ENCODE results near the gene TCOF1. TPM values are rescaled to one million over a fixed set of nuclear protein-coding genes. Genes with fewer than 3 reads are reported as not detected.
"Not testable (repeated sequence)": the region's sequence is repeated elsewhere in the genome, so short reads cannot be mapped to it uniquely, and the experiment has no call there.

Gene TCOF1
- total RNA-seq, 4 donors from 2014 or later, result 27.4 to 46.0 (median 36.3) TPM

DNA sequence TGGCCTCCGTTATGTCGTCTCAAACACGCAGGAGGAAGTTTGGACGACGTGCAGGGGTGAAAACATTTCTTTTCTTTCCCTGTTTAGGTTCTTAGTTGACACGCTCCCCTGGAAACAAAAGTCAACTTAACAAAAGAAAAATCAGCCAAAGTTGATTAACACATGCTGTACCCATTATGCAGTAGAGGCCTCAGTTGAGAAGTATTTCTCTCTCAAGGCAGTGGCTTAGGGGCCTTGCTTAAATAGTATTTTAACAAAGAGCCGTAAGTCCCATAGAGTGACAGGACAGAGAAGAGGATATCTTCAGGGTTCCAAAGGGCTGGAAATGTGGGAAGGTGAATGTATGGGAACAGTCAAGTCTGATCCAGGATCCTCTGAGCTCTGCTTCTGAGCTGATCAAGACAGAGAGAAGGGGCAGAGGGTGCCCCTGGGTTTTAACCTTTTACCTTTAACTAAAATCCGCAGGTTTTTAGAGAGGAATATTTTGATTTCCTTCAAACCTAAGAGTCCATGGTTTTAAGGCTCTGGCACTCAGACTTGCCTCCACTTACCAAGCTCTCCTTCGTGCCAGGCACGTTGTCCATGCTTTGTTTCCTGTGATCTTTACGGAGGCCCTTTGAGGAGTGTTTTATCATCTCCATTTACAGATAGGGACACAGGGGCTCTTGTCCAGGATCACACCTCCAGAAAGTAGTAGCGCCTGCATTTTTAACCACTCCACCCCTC is 55.8 kb downstream of the TCOF1 start:
- no peak for DNase-seq (ENCODE audit: extremely low spot score)
- H3K27me3 ChIP-seq, result no peaks in the 10 kb centered on the region
- intact Hi-C loops (cut with DNase I), result no loop called here
- peak overlapping the region; percentile 75 to 85 (median 81) for H3K27ac ChIP-seq (replicated peaks in 1 of 4)
- H3K9me3 ChIP-seq, result no peaks in the 10 kb centered on the region
- no peaks in the 10 kb centered on the region for H3K36me3 ChIP-seq
- WGBS, result 61% methylated on average over 12 of the region's 12 CpGs
- H3K4me1 ChIP-seq, result peaks cover 27 to 44% (median 36%) of the 10 kb centered on the region in 4 donors
- peak overlapping the region; percentile 47 to 64 (median 50) for H3K4me3 ChIP-seq
- TF ChIP-seq POLR2AphosphoS5 (IDR thresholded peaks at IDR 0.05) (no peak), EP300 (IDR thresholded peaks at IDR 0.05) (no peak), CTCF (IDR thresholded peaks at IDR 0.05) (no peak), POLR2A (IDR thresholded peaks at IDR 0.05; ENCODE audit: low read depth) (no peak)

DNA sequence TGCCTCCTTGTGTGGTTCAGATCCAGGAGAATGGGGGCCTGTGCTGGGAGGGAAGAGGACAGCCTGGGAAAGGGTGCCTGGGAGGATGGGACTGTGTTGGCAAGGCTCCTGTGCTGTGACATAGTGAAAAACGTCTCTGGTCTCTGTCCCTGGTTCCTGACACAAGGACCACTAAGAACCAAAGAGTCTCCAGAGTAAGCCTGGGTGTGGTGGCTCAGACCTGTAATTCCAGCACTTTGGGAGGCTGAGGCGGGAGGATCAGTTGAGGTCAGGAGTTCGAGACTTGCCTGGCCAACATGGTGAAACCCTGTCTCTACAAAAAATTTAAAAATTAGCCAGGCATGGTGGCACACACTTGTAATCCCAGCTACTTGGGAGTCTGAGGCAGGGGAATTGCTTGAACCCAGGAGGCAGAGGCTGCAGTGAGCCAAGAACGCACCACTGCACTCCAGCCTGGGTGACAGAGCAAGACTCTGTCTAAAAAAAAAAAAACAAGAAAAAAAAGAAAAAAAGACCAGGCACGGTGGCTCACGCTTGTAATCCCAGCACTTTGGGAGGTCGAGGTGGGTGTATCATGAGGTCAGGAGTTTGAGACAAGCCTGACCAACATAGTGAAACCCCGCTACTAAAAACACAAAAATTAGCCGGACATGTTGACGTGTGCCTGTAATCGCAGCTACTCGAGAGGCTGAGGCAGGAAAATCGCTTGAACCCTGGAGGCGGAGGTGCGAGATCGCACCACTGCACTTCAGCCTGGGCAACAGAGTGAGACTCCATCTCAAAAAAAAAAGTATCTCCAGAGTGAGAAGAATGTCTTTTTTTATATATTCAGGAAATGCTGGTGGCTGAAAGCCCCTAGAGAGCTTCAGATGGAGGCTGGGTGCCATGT is 56.6 kb downstream of the TCOF1 start:
- Histone ChIP-seq H3K27ac (replicated peaks in 1 of 4) (peak overlapping the region; percentile 75 to 85 (median 81)), H3K4me1 (peaks cover 20 to 36% (median 33%) of the 10 kb centered on the region in 4 donors)
- H3K36me3 ChIP-seq; H3K4me3 ChIP-seq; H3K27me3 ChIP-seq; H3K9me3 ChIP-seq; DNase-seq (ENCODE audit: extremely low spot score); intact Hi-C loops (cut with DNase I): not testable (repeated sequence)
- 85% methylated on average over 16 of the region's 16 CpGs for WGBS

GRCh38 chr5:150419630-150420270 is 62.3 kb downstream of the TCOF1 start:
- WGBS, result 73% methylated on average over 7 of the region's 7 CpGs
- no peak for TF ChIP-seq POLR2A (IDR thresholded peaks at IDR 0.05; ENCODE audit: low read depth)
- TF ChIP-seq POLR2AphosphoS5 (IDR thresholded peaks at IDR 0.05), result no peak
- no peak for TF ChIP-seq EP300 (IDR thresholded peaks at IDR 0.05)
- no peak for TF ChIP-seq CTCF (IDR thresholded peaks at IDR 0.05)
- intact Hi-C loops (cut with DNase I), result loop anchor here (2.0 kb wide), 1 partner anchor 55 kb away; no protein-coding TSS in a partner anchor
- no peak overlapping the region for H3K27ac ChIP-seq (replicated peaks in 1 of 4)
- no peaks in the 10 kb centered on the region for H3K36me3 ChIP-seq
- DNase-seq (ENCODE audit: extremely low spot score), result no peak
- no peaks in the 10 kb centered on the region for H3K4me1 ChIP-seq
- no peak overlapping the region for H3K4me3 ChIP-seq
- no peaks in the 10 kb centered on the region for H3K27me3 ChIP-seq
- H3K9me3 ChIP-seq, result no peaks in the 10 kb centered on the region

DNA sequence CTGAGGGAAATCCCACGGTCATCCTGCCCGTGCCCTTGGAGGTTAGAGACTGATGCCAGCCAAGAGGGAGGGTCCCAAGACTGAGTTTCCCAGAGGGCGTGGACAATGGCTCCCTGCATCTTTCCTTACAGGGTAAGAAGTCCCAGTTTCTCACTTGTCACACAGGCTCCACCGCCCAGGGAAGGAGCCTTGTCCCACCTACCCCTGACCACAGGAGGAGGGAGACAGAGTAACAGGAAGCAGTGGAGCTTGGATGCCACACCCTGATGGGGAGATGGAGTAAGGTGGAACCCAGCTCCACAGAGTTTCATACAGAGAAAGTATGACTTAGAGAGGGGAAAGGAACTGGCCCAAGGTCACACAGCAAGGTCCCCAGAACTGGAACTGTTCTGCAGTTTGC is 64.6 kb downstream of the TCOF1 start:
- intact Hi-C loops (cut with DNase I), result no loop called here
- no peak for DNase-seq (ENCODE audit: extremely low spot score)
- H3K4me3 ChIP-seq, result no peak overlapping the region
- 46% methylated on average over 1 of the region's 4 CpGs for WGBS
- no peaks in the 10 kb centered on the region for H3K27me3 ChIP-seq
- no peak overlapping the region for H3K27ac ChIP-seq (replicated peaks in 1 of 4)
- no peaks in the 10 kb centered on the region for H3K36me3 ChIP-seq
- no peaks in the 10 kb centered on the region for H3K4me1 ChIP-seq
- TF ChIP-seq EP300 (IDR thresholded peaks at IDR 0.05) (no peak), POLR2A (IDR thresholded peaks at IDR 0.05; ENCODE audit: low read depth) (no peak), CTCF (IDR thresholded peaks at IDR 0.05) (no peak), POLR2AphosphoS5 (IDR thresholded peaks at IDR 0.05) (no peak)
- no peaks in the 10 kb centered on the region for H3K9me3 ChIP-seq

DNA sequence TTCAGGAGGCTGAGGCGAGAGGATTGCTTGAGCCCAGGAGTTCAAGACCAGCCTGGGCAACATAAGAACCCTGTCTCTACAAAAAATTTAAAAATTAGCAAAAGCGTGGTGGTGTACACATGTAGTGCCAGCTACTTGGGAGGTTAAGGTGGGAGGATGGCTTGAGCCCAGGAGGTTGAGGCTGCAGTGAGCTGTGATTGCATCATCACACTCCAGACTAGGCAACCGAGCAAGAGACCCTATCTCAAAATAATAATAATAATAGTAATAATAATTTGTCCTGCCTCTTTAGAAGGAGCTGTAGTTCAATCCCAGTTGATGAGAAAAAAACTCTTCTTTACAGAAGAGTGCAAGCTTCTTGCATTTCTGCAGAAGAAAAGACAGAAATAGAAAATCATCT is 65.3 kb downstream of the TCOF1 start:
- intact Hi-C loops (cut with DNase I), result no loop called here
- DNase-seq (ENCODE audit: extremely low spot score), result no peak
- WGBS, result 66% methylated on average over 3 of the region's 3 CpGs
- Histone ChIP-seq H3K4me1 (no peaks in the 10 kb centered on the region), H3K9me3 (no peaks in the 10 kb centered on the region), H3K4me3 (no peak overlapping the region), H3K27ac (replicated peaks in 1 of 4) (no peak overlapping the region), H3K36me3 (no peaks in the 10 kb centered on the region), H3K27me3 (no peaks in the 10 kb centered on the region)
- TF ChIP-seq EP300 (IDR thresholded peaks at IDR 0.05) (no peak), POLR2AphosphoS5 (IDR thresholded peaks at IDR 0.05) (no peak), CTCF (IDR thresholded peaks at IDR 0.05) (no peak), POLR2A (IDR thresholded peaks at IDR 0.05; ENCODE audit: low read depth) (no peak)

DNA sequence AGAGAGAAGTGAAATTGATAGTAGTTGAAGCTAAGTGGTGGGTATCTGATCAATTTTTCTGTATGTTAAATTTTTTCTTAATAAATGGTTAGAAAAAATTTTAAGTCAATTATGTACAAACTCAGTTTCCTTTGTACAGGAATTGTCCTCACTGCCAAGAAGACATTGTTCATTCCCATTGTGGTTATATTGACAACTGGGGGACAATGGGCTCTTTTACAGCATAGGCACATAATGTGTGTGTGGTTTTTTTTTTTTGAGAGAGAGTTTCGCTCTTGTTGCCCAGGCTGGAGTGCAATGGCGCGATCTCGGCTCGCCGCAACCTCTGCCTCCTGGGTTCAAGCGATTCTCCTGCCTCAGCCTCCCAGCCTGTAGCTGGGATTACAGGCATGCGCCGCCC is 68.7 kb downstream of the TCOF1 start:
- WGBS, result 97% methylated on average over 9 of the region's 9 CpGs
- intact Hi-C loops (cut with DNase I); H3K4me3 ChIP-seq; H3K27ac ChIP-seq (replicated peaks in 1 of 4); DNase-seq (ENCODE audit: extremely low spot score); H3K36me3 ChIP-seq; H3K9me3 ChIP-seq; H3K4me1 ChIP-seq; H3K27me3 ChIP-seq: not testable (repeated sequence)

Measured in esophagus muscularis mucosa (tissue), 4 donors.